GM12865 (cell line): ENCODE data around the gene TSR3.
A peak's percentile ranks its signal among the peaks of the same experiment; 100 is the strongest.

Experiments used
- DNase-seq: peaks from one replicate; pipeline ENCODE4 v3.0.0; 2010; ENCODE audit warnings: low read depth
- H3K4me3 ChIP-seq: 2 replicates; pipeline ENCODE4 v1.5.1; 2011; ENCODE audit warnings: mild to moderate bottlenecking, low read depth, low read length, control low read depth
- TF ChIP-seq, protein P1 (sequence below): IDR thresholded peaks from 2 replicates; pipeline ENCODE4 v1.5.1; 2011; ENCODE audit warnings: low read length, control low read depth, low read depth, inconsistent platforms; ENCODE audit not compliant: insufficient read depth; ENCODE audit errors: missing control alignments

The TSR3 gene

DNA sequence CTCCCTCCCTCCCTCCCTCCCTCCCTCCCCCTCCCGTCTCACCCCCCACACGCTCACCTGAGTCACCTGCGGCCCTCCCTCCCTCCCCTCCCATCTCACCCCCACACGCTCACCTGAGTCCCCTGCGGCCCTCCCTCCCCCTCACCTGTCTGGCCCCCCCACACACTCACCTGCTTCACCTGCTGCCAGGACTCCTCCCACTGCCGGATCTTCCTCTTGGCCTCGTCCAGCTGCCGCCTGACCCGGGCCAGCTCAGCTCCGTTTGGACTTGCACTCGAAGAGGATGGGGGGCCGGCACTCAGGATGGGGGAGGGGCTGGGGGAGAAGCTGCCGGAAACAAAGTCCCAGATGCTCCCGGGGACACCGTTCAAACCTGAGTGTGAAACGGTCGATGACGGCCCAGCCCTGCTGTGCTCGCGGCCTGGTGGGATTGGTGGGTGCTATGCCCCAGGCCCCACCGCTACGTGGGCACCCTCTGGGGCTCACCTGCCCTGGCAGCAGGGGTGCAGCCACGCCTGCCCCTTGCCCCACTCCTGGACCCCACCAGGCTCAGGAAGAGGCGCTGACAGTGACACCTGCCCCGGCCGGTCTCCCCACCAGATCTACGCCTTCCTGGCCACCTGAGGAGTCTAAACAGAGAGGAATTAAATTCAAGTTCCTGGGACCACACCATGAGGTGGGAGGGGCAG lies 16.0 kb upstream of the TSR3 start:
- TF ChIP-seq, protein P1, sequence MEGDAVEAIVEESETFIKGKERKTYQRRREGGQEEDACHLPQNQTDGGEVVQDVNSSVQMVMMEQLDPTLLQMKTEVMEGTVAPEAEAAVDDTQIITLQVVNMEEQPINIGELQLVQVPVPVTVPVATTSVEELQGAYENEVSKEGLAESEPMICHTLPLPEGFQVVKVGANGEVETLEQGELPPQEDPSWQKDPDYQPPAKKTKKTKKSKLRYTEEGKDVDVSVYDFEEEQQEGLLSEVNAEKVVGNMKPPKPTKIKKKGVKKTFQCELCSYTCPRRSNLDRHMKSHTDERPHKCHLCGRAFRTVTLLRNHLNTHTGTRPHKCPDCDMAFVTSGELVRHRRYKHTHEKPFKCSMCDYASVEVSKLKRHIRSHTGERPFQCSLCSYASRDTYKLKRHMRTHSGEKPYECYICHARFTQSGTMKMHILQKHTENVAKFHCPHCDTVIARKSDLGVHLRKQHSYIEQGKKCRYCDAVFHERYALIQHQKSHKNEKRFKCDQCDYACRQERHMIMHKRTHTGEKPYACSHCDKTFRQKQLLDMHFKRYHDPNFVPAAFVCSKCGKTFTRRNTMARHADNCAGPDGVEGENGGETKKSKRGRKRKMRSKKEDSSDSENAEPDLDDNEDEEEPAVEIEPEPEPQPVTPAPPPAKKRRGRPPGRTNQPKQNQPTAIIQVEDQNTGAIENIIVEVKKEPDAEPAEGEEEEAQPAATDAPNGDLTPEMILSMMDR: no peak
- DNase-seq: no peak
- H3K4me3 ChIP-seq: no peak overlapping the region

DNA sequence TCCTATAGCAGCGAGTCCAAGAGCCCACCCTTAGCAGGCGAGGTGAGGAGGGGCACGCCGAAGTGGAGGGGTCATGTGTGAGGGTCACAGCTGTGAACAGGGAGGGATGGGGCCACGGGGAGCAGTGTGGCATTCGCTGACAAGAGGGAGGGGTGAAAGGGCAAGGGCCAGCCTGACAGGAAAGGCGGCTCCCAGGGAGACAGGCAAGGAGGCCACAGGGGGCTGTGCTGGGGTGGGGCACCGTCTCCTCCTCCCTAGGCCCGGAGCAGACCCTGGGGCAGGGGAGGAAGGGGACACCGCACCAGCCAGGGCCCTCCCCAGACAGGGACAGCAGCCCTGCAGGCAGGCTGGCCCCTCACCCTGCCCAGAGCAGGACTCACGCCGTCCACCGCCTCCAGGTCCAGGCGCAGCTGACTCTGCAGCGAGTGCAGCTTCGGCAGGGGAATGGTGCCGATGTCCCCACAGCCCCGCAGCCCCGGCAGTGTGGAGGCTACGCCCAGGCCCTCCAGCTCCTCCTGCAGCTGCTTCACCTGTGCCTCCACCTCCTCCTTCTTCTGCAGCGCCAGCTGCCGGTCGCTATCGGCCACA lies 15.1 kb upstream of the TSR3 start:
- TF ChIP-seq, protein P1: no peak
- no peak overlapping the region for H3K4me3 ChIP-seq
- DNase-seq: no peak

DNA sequence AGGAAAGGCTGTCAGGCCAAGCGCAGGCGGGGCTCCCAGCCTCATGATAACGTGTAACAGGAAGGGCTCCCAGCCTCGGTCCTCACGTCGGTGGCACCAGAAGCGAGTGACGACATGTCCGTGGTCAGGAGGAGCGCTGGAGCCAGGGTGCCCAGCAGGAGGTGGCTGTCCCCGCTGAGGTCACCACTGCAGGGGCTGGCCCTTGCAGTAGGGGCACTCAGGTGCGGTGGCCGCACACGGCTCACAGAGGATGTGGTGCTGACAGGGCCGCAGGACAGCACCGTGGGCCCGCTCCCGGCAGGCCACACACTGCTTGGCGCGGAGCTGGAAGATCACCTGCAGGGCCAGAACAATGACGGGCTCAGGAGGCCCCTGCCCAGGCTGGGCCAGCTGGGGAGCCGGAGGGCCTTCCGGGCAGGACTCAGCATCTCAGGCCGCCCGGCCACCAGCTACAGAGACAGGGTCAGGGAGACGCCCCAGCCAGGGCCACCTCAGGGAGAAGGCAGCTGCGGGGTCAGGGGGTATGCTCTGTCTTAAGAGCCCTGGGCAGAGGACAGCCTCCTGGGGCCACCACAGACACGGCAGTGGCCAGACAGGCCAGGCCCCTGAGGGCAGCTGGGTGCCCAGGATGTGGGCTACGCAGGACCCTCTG lies 14.5 kb upstream of the TSR3 start:
- DNase-seq: no peak
- H3K4me3 ChIP-seq: no peak overlapping the region
- TF ChIP-seq, protein P1: no peak

DNA sequence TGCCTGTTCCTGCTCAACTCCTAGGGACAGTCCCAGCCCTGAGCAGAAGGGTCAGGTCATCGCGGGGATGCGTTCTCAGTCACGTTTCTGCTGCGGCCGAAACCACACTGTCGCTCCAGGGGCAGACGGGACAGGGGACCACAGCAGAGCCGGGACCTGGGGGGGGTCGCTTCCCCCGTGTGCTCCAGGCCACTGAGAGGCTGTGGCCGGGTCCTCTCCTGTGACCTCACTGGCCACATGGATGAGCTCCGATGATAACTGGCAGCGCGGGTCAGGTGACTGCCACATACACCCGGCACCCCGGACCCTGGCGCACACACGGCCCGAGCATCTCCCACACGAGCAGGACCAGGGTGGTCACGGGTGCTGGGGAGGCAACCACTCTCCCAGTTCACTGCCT lies 12.8 kb upstream of the TSR3 start:
- DNase-seq: no peak
- no peak overlapping the region for H3K4me3 ChIP-seq
- TF ChIP-seq, protein P1: no peak

DNA sequence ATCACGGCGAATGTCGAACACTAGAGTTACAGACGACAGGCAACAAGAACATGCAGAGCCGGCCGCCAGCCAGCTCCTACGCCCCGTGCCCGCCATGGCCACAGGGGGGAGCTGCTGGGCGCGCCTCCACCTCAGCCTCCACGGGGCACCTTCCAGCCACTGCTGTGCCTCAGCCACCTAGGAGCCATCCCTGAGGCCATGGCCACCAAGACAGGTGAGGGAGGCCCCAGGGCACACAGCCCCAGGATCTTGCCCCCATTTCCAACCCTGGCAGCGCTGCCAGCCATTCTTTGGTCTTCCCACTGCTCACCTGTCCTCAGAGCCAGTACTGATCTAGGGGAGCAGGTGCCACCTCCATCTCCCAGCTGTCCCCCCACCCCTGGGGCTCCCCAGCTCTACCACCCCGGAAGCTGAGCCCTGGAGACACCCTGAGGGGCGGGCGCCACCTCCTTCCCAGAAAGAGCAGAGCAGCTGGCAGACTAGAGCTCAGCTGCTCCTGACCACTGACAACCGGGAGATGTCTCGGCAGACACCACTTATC lies 11.9 kb upstream of the TSR3 start:
- TF ChIP-seq, protein P1: peak; percentile 90
- no peak overlapping the region for H3K4me3 ChIP-seq
- peak; percentile 73 for DNase-seq

DNA sequence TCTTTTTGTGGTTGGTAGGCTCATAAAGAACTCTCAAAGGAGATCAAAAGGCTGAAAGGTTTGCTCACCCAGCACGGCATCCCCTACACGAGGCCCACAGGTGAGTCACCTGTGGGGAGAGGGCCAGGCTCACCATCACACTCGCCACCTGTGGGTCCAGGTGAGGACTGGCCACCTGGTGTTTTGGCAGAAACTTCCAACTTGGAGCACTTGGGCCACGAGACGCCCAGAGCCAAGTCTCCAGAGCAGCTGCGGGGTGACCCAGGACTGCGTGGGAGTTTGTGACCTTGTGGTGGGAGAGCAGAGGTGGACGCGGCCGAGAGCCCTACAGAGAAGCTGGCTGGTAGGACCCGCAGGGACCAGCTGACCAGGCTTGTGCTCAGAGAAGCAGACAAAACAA lies 11.1 kb upstream of the TSR3 start:
- TF ChIP-seq, protein P1: no peak
- DNase-seq: no peak
- no peak overlapping the region for H3K4me3 ChIP-seq
